ENCODE measurements around the gene RGS6.

RGS6 gene

GRCh38 chr14:72094844-72095582, 162.8 kb downstream of the RGS6 start:
- DNase-seq = no peak

- no peak for DNase-seq
These were observed 165.0 kb downstream of the RGS6 start for GRCh38 chr14:72097173-72097783.

- DNase-seq = no peak
These were observed 166.0 kb downstream of the RGS6 start for GRCh38 chr14:72098210-72098609.

GRCh38 chr14:72099566-72099965, 167.3 kb downstream of the RGS6 start:
- no peak for DNase-seq

GRCh38 chr14:72104011-72104613, 171.9 kb downstream of the RGS6 start:
- DNase-seq = no peak

DNA sequence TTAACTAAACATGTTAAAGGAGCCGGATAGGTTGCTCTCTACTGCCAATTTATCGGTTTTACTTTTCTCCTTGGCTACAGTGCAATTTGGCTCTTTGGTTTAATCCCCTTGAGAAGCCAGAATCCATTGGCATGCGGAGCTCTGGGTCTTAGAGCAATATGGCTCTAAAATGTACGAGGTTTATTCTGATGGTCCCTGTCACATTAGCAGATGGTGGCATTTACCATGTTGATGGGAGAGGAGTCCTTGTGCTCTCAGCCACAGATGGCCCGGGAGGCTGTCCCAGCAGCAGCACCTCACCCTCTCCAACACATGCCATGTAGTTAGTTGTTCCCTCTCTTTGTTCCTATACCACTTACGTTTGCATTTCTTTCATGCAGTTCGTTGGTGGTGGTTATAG, 179.7 kb downstream of the RGS6 start:
- no peak for DNase-seq

DNA sequence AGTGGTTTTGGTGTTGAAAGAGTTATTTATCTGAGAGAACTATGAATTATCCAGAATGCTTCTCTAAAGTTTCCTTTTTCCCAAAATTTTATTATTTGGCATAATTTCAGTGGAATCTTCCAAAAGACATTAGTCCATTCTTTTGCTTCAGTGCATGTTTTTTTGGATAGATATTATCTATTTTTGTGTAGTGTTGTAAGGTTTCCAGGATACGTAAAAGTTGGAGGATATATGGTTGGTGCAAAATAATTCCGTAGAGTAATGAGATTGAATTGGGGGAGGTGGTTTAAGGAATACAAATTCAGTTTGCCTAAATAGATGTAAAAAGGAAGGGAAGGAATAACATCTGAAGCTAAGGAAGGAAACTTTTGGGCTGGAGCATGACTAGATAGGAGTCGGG, 186.6 kb downstream of the RGS6 start:
- no peak for DNase-seq

DNA sequence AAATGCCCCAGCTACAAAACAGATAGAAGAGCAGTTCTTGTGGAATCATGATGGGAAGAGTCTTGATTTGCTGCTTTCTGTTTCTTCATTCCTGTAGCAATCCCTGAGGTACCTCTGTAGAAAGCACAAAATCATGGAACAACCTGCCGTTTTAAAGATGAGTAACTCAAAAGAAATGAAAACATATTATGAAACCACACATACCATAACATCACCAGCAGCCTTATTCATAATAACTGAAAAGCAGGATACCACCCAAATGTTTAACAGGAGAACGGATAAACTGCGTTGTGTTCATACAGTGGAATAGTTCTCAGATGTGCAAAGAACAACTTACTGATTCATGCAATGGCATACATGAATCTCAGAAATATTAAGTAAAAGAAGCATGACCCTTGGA, 188.1 kb downstream of the RGS6 start:
- DNase-seq = no peak

DNA sequence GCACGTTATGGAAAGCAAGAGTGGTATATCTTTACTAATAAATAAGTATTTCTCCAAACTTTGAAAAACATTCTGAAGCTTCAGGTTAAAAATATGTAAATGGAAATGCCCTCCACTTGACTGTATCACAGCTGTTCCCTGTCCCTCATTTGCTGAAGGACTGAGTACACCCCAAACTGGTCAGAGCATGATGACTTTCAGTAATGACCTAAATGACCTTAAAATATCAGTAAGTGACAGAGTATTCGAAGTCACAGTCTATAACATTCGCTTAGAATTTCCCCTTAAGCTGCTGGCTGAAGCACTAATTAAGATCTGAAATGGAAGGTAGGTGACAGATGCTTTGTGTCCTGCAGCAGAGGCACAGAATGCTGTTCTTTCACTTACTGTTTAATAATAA, 191.5 kb downstream of the RGS6 start:
- no peak for DNase-seq

DNA sequence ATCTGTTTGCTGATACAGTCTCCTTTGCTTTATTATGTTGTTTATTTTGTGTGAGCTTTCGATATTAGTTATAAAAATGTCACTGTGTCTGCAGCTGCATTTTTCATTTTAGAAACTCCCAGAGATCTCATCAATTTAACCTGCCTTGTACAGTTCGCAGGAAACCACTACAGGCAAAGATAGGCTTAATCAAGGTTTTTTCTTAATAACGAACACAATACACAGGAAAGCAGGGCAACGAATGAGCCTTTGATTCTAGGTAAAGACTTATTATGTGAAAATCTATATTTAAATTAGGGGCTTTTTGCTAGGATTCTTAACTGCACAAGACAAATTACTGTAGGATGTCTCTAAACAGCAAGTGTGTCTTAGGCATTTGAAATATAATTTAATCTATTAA, 191.9 kb downstream of the RGS6 start:
- DNase-seq = no peak

DNA sequence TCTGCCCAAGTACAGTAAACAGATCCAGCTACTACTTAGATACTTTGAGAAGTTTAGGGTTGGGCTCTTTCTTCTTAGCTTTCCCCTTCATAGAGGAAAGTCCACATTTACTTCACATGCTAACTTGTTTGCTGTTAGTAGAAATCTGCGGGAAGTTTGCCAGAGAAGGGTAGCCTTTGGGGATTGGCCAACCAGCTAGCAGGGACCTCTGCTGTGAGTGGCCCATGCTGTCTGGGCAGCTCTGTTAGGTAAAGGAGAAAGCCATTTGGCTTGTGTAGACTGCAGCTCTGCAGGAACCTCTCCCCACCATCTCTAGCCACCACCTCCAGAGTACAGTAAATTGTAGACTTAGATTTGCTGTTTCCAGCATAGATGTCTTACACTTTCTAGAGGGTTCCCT, 193.9 kb downstream of the RGS6 start:
- DNase-seq = no peak

- no peak for DNase-seq
These were observed 194.3 kb downstream of the RGS6 start for GRCh38 chr14:72126561-72126960.

DNA sequence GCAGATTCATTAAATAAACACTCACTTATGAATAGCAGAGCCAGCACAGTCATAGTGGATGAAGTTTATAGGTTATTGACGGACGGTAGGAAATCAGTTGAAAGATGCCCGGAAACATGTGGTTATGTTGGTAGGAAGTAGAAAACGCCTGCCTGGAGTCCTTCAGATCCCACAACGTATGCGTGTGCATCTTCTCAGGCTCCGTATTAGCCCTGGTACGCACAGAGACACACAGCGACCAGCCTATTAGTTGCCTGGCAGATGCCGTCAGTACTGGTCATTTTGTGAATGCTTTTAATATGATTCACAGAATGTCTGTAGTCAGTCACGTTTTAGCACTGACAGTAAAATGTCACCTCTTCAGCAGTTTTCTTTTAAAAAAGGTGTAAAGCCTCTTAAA, 196.4 kb downstream of the RGS6 start:
- DNase-seq = no peak

GRCh38 chr14:72129291-72129690, 197.1 kb downstream of the RGS6 start:
- no peak for DNase-seq

GRCh38 chr14:72141084-72141483, 208.9 kb downstream of the RGS6 start:
- DNase-seq = no peak

- DNase-seq = no peak
These were observed 210.1 kb downstream of the RGS6 start for GRCh38 chr14:72142328-72142727.

- no peak for DNase-seq
These were observed 214.0 kb downstream of the RGS6 start for GRCh38 chr14:72146241-72146640.

GRCh38 chr14:72154645-72155378, 222.6 kb downstream of the RGS6 start:
- DNase-seq = no peak

DNA sequence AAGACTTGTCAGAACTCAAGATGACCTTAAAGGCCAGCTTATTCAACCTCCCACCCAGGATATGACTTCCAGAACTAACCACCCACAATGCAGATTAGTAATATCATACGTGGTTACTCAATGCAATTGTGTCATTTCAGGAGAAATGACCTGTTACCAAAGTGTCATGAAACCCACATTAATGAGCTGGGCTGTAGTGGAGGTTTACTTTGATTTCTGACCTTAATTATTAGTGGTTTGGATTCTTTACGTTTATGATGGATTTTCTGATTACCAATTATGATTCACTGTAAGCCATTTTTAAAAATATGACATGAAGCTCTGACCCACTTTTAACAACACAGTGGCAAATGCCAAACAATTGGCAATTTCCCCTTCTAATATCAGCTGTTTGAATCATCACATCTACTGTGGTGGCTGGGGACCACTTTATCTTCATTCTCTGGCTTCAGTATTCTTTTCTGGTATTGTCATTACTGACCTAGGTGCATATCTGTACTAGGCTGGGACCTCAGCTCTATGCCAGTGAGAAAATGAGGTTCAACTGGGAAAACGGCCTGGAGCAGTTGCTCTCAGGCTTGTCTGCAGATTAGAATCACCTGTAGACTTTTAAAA, 223.3 kb downstream of the RGS6 start:
- no peak for DNase-seq

GRCh38 chr14:72164420-72165228, 232.4 kb downstream of the RGS6 start:
- no peak for DNase-seq

GRCh38 chr14:72165229-72165698, 233.0 kb downstream of the RGS6 start:
- DNase-seq = no peak

DNA sequence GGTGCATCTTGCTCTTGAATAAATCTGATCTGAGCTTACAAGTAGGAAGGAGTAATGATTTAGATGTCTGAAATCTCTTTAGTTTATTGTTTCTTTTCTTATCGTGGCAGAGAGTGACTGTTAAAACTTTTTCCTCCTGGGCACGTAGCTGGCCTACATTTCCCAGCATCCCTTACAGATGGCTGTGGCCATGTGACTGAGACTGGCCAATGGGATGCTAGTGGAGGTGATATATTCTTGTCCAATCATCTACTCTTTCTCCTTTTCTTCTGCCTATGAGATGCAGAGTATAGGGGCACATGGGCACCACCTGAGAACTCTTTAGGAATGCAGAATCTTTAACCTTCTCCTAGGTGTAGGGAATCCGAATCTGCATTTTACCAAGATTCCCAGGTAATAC, 237.3 kb downstream of the RGS6 start:
- no peak for DNase-seq
